ENCODE results near the gene CYP2A6. TPM values are rescaled to one million over a fixed set of nuclear protein-coding genes. Genes with fewer than 3 reads are reported as not detected.
"Not testable (repeated sequence)": the region's sequence is repeated elsewhere in the genome, so short reads cannot be mapped to it uniquely, and the experiment has no call there.

CYP2A6 gene
- total and polyA plus RNA-seq, 2 of the 4 experiments (the other 2 are of a cell fraction), result not detected

DNA sequence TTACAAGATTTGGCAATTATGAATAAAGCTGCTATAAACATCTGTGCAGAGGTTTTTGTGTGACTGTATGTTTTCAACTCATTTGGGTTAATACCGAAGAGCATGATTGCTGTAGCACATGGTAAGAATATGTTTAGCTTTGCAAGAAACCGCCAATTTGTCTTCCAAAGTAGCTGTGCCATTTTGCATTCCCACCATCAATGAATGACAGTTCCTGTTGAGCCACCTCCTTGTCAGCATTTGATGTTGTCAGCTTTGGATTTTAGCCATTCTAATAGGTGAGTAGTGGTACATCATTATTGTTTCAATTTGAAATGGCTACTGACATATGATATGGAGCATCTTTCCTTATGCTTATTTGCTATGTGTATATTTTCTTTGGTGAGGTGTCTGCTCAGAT, 23.6 kb upstream of the CYP2A6 start:
- H3K4me3 ChIP-seq (ENCODE audit: insufficient read depth, low read depth, low read length); H3K27me3 ChIP-seq (ENCODE audit: control insufficient read depth, insufficient read depth, low read length); in situ Hi-C loops (cut with MboI; ENCODE audit: low sequenced_read_pairs); POLR2A ChIA-PET (ENCODE audit: unreplicated experiment); H3K4me1 ChIP-seq (ENCODE audit: control insufficient read depth, insufficient read depth, low read length); H2AFZ ChIP-seq (replicated peaks; ENCODE audit: low read length, poor library complexity); BruUV-seq (replicated peaks); H4K8ac ChIP-seq (ENCODE audit: low read depth in 2 of 2, low read length in 2 of 2); H4K20me1 ChIP-seq (ENCODE audit: insufficient read depth, low read length); H3K56ac ChIP-seq (ENCODE audit: extremely low read depth, insufficient read depth, low read length); H2AK9ac ChIP-seq (replicated peaks; ENCODE audit: low read depth, low read length, poor library complexity); H3K36me3 ChIP-seq (ENCODE audit: control insufficient read depth, insufficient read depth, low read length); H3K9ac ChIP-seq (ENCODE audit: low read depth, low read length); H3K9me1 ChIP-seq (ENCODE audit: insufficient read depth, low read length); H2AK5ac ChIP-seq (ENCODE audit: low read depth, low read length); H3K14ac ChIP-seq (replicated peaks; ENCODE audit: low read depth, low read length); H3K9me3 ChIP-seq (ENCODE audit: control insufficient read depth, insufficient read depth, low read length); H2BK120ac ChIP-seq (ENCODE audit: low read depth, low read length); H4K5ac ChIP-seq (ENCODE audit: low read depth, low read length); H3K4ac ChIP-seq (ENCODE audit: low read depth, low read length); ATAC-seq (ENCODE audit: low read depth); CTCF ChIA-PET; H3K27ac ChIP-seq (ENCODE audit: insufficient read depth, low read length); intact Hi-C loops (cut with micrococcal nuclease); DNase-seq; H3K18ac ChIP-seq (ENCODE audit: low read depth, low read length); H3K79me1 ChIP-seq (ENCODE audit: low read depth in 1 of 2, low read length in 2 of 2); H3K23ac ChIP-seq (ENCODE audit: low read depth, low read length); H3K4me2 ChIP-seq (ENCODE audit: low read depth, low read length); H2BK15ac ChIP-seq (ENCODE audit: low read depth, low read length); H2BK20ac ChIP-seq (ENCODE audit: low read depth, low read length); H2BK5ac ChIP-seq (ENCODE audit: low read depth, low read length, poor library complexity, severe bottlenecking); dilution Hi-C loops (cut with HindIII; ENCODE audit: low sequenced_read_pairs, unreplicated experiment); H4K91ac ChIP-seq (ENCODE audit: insufficient read depth, low read depth, low read length): not testable (repeated sequence)
- no CpG with 5 or more reads among the region's 2 CpGs for WGBS, 2 experiments (ENCODE audit: extremely low coverage in 2 of 2, insufficient read length in 1 of 2)

Data from IMR-90 (cell line).